ENCODE measurements around the gene DCLK1. TPM values are rescaled to one million over a fixed set of nuclear protein-coding genes. Genes with fewer than 3 reads are reported as not detected.
A peak's percentile ranks its signal among the peaks of the same experiment; 100 is the strongest.

Gene DCLK1
- total RNA-seq (10 to 100 TPM; 24.7 to 47.4 TPM), polyA plus RNA-seq (1 to 10 TPM; 2.6 to 3.1 TPM)
- long read RNA-seq, donor 1, partial matches to known transcripts = 1 of 16 reads
- long read RNA-seq, donor 1, other reads (novel, unspliced or antisense) = 15 of 16 reads
- long read RNA-seq, donor 2, full-length matches to known transcripts = 2 of 32 reads
- long read RNA-seq, donor 2, partial matches to known transcripts = 7 of 32 reads
- long read RNA-seq, donor 2, other reads (novel, unspliced or antisense) = 23 of 32 reads

DNA sequence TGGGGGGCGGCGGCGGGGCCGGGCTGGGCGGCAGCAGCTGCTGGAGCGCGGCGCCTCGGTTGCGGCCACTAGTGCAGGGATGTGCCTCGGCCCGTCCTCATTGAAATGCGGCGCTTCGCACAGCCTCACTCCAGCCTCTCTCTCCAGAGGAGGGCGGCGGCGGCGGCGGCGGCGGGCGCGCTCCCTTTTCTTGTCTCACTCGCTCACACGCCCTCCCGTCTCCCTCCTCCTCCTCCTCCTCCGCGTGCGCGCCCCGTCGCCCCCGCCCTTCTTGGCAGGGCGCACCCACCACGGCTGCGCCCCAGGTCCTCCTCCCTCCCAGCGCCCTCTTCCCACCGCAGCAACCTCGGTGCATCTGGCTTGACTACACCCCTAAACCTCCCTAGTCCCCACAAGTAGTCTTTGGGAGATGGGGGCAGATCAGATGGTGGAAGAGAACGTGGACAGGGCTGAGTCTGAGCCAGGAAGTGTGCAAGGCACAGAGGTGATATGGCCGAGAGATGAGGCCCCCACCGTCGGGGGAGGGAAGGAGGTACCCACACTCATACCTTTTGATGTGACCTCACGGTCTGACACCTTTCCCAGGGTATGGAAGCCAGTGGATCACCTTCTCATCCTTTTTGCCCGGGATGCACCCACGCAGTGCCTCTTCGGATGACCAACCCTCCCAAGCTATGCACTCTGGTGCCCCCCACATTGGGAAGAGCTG, at the start of gene DCLK1:
Gene DCLK1, minus strand, starts transcription at position 161 of the 709 bp plus-strand sequence.
- Histone ChIP-seq H3K36me3 (ENCODE audit: control insufficient read depth in 1 of 2, insufficient read depth in 2 of 2, low read length in 1 of 2) (no peaks in the 10 kb centered on the region), H3K4me1 (ENCODE audit: control insufficient read depth in 1 of 2, insufficient read depth in 2 of 2, low read length in 2 of 2) (no peaks in the 10 kb centered on the region), H3K27ac (ENCODE audit: low read depth in 1 of 2, low read length in 2 of 2) (no peak within 1 kb of the TSS), H3K4me3 (ENCODE audit: low read length in 2 of 2) (peak within 1 kb of the TSS; percentile 49 to 68), H3K27me3 (ENCODE audit: control insufficient read depth in 1 of 2, insufficient read depth in 2 of 2, low read length in 1 of 2) (no peaks in the 10 kb centered on the region), H3K9me3 (ENCODE audit: control insufficient read depth, low read length) (no peaks in the 10 kb centered on the region)
- peak; percentile 70 to 89 for DNase-seq
- WGBS, 2 donors = 7 to 21% methylated on average over 15 to 48 of the region's 48 CpGs
- ATAC-seq (ENCODE audit: low FRiP score) = peak; percentile 89
- intact Hi-C loops (cut with DNase I) = no loop called here

DNA sequence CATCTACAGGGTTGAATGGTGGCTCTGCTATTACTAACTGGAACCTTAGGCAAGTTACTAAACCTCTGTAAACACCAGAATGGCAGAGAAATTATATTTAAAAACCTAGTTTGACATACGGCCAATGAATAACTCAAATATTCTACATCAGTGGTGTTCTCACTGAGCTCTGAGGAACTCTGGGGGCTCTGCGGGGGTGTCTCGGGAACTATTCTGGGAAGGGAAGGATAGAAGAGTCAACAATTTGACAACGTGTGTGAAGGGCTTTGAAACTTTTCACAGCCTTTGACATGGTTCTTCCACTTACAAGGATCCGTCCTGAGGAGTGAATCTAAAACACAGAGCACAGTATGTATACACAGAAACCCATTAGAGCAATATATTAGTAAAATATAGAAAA, 44.4 kb upstream of the DCLK1 start:
- ATAC-seq (ENCODE audit: low FRiP score) (no peak), DNase-seq (no peak)
- intact Hi-C loops (cut with DNase I) = no loop called here
- H3K9me3 ChIP-seq (ENCODE audit: control insufficient read depth, low read length) = no peaks in the 10 kb centered on the region
- no peak overlapping the region for H3K4me3 ChIP-seq (ENCODE audit: low read length in 2 of 2)
- no peak overlapping the region for H3K27ac ChIP-seq (ENCODE audit: low read depth in 1 of 2, low read length in 2 of 2)
- H3K27me3 ChIP-seq (ENCODE audit: control insufficient read depth in 1 of 2, insufficient read depth in 2 of 2, low read length in 1 of 2) = no peaks in the 10 kb centered on the region
- 48 to 56% methylated on average over 5 of the region's 5 CpGs for WGBS, 2 donors
- H3K36me3 ChIP-seq (ENCODE audit: control insufficient read depth in 1 of 2, insufficient read depth in 2 of 2, low read length in 1 of 2) = no peaks in the 10 kb centered on the region
- H3K4me1 ChIP-seq (ENCODE audit: control insufficient read depth in 1 of 2, insufficient read depth in 2 of 2, low read length in 2 of 2) = no peaks in the 10 kb centered on the region

DNA sequence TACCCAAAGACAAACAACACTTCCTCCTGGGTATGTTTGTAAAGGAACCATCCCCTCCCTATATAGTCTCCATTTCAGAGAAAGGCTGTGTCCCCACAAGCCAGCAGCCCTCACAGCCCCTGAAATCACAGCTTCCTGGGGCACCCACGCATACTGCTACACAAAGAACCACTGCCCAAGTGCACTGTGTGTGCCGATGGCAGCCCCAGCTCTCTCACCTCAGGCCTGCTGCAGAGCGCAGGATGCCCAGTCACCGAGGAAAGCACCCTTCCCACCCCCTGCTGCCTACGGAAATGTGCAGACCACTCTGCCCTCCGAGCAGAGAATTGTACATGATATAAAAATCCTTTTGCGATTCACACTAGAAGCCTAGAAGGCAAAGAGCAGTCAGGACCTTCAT, 43.7 kb upstream of the DCLK1 start:
- DNase-seq = no peak
- no peaks in the 10 kb centered on the region for H3K9me3 ChIP-seq (ENCODE audit: control insufficient read depth, low read length)
- no peaks in the 10 kb centered on the region for H3K36me3 ChIP-seq (ENCODE audit: control insufficient read depth in 1 of 2, insufficient read depth in 2 of 2, low read length in 1 of 2)
- WGBS, 2 donors = 78 to 80% methylated on average over 7 of the region's 7 CpGs
- intact Hi-C loops (cut with DNase I) = no loop called here
- H3K27ac ChIP-seq (ENCODE audit: low read depth in 1 of 2, low read length in 2 of 2) = no peak overlapping the region
- no peak for ATAC-seq (ENCODE audit: low FRiP score)
- no peaks in the 10 kb centered on the region for H3K4me1 ChIP-seq (ENCODE audit: control insufficient read depth in 1 of 2, insufficient read depth in 2 of 2, low read length in 2 of 2)
- no peaks in the 10 kb centered on the region for H3K27me3 ChIP-seq (ENCODE audit: control insufficient read depth in 1 of 2, insufficient read depth in 2 of 2, low read length in 1 of 2)
- H3K4me3 ChIP-seq (ENCODE audit: low read length in 2 of 2) = no peak overlapping the region

DNA sequence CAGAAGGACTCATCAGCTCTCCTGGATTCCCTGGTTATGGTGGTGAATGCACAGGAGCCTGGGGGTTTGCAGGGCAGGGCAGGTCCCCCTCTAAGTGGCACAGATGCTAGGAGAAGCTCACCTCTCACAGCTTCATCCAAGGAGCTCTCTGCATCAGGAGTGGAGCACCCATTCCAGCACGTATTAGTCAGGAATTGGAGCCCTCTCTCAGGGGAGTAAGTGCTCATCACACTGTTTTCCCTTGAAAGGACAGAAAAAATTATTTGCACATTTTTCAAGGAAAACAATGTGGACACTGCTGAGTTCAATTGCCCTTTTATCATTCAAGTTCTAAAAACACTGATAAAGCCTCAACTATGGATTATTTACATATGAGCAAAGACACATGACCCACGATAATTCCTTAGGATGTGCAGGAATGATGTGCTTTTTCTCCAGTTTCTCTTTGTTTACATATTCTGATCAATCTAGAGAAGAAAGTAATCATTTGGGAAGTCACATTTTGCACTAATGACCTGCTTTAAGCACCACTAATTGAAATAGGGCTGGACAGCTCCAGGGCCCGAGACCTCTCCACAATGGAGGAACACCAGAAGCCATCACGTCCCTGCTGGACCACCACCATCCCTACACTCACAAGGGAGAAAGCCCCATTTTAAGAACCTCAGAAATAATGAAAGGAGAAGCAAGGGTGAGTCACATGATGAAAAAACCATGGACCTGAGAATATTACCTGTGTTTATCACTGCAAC, 42.6 kb upstream of the DCLK1 start:
- Histone ChIP-seq H3K4me3 (ENCODE audit: low read length in 2 of 2) (no peak overlapping the region), H3K4me1 (ENCODE audit: control insufficient read depth in 1 of 2, insufficient read depth in 2 of 2, low read length in 2 of 2) (no peaks in the 10 kb centered on the region), H3K36me3 (ENCODE audit: control insufficient read depth in 1 of 2, insufficient read depth in 2 of 2, low read length in 1 of 2) (no peaks in the 10 kb centered on the region), H3K9me3 (ENCODE audit: control insufficient read depth, low read length) (no peaks in the 10 kb centered on the region), H3K27ac (ENCODE audit: low read depth in 1 of 2, low read length in 2 of 2) (no peak overlapping the region), H3K27me3 (ENCODE audit: control insufficient read depth in 1 of 2, insufficient read depth in 2 of 2, low read length in 1 of 2) (no peaks in the 10 kb centered on the region)
- DNase-seq (no peak), ATAC-seq (ENCODE audit: low FRiP score) (no peak)
- intact Hi-C loops (cut with DNase I) = no loop called here
- 87% methylated on average over 4 of the region's 4 CpGs for WGBS, 2 donors

DNA sequence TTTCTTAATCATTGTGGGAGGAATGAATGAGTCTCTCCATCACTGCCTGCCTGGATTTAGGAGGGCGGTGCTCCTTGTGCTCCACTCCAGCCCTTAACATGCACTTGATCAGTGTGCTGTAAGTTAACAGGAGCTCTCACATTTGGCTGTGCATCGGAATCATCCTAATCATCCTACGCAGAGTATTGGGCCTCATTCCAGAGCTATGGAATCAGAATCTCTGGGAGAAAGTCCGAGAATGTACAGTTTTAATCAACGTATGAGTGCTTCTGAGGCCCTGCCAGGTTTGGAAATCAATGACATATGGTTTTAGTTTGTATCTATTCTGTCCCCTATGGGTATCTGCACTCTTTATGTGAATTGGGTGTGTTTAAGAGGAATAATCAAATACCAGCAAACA, 34.9 kb upstream of the DCLK1 start:
- DNase-seq = no peak
- no peaks in the 10 kb centered on the region for H3K9me3 ChIP-seq (ENCODE audit: control insufficient read depth, low read length)
- H3K4me3 ChIP-seq (ENCODE audit: low read length in 2 of 2) = no peak overlapping the region
- H3K27ac ChIP-seq (ENCODE audit: low read depth in 1 of 2, low read length in 2 of 2) = no peak overlapping the region
- ATAC-seq (ENCODE audit: low FRiP score) = no peak
- H3K27me3 ChIP-seq (ENCODE audit: control insufficient read depth in 1 of 2, insufficient read depth in 2 of 2, low read length in 1 of 2) = no peaks in the 10 kb centered on the region
- WGBS, 2 donors = 97% methylated on average over 5 of the region's 5 CpGs
- no peaks in the 10 kb centered on the region for H3K36me3 ChIP-seq (ENCODE audit: control insufficient read depth in 1 of 2, insufficient read depth in 2 of 2, low read length in 1 of 2)
- intact Hi-C loops (cut with DNase I) = no loop called here
- peaks cover 0 to 3% of the 10 kb centered on the region in 2 donors for H3K4me1 ChIP-seq (ENCODE audit: control insufficient read depth in 1 of 2, insufficient read depth in 2 of 2, low read length in 2 of 2)

DNA sequence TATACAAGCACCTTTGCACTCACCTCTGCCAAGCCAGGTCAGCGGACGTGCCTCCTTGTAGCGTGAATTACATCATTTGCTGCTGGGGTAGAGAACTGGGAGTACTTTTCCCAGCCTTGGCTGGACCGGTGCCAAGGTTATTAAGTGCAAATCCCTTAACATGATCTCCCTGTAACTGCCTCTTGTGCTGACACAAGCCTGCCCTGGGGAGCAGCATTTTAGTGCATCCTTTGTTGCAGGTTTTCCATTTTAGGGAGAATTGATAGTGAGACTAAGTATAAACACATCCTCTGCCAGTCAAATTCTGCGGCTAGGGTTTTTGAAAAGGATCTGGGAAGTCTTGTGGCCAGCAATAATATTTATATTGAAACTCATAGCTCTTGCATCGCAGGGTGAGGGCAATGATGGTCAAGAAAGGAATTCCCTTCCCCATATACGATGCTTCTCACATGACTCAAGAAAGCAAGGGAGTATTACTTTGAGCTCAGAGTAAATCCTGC, 32.7 kb upstream of the DCLK1 start:
- Histone ChIP-seq H3K27ac (ENCODE audit: low read depth in 1 of 2, low read length in 2 of 2) (no peak overlapping the region), H3K4me1 (ENCODE audit: control insufficient read depth in 1 of 2, insufficient read depth in 2 of 2, low read length in 2 of 2) (peaks cover 0 to 3% of the 10 kb centered on the region in 2 donors), H3K9me3 (ENCODE audit: control insufficient read depth, low read length) (no peaks in the 10 kb centered on the region), H3K36me3 (ENCODE audit: control insufficient read depth in 1 of 2, insufficient read depth in 2 of 2, low read length in 1 of 2) (no peaks in the 10 kb centered on the region), H3K4me3 (ENCODE audit: low read length in 2 of 2) (no peak overlapping the region), H3K27me3 (ENCODE audit: control insufficient read depth in 1 of 2, insufficient read depth in 2 of 2, low read length in 1 of 2) (no peaks in the 10 kb centered on the region)
- ATAC-seq (ENCODE audit: low FRiP score) (peak; percentile 33), DNase-seq (peak; percentile 70 to 80)
- intact Hi-C loops (cut with DNase I) = no loop called here
- WGBS, 2 donors = 5% methylated on average over 7 of the region's 7 CpGs

DNA sequence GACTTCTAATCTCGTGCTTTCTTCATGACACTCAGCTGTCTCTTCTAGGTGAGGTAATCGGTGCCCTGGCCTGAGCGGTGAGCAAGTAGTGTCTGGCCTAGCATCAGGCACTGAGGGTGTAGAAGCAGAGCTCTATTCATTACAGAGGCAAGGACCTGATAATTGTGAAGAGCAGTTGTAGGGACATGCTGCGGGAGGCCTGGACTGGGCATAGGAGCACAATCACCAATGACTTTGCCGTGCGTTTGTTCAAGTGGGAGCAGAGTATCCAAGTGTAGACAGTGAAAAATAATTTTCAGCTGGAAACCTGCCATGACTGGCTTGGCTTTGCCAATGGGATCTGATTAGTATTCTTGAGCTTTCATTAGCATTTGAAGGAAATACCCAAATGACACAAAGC, 32.1 kb upstream of the DCLK1 start:
- WGBS, 2 donors = 61 to 67% methylated on average over 6 of the region's 6 CpGs
- no peaks in the 10 kb centered on the region for H3K9me3 ChIP-seq (ENCODE audit: control insufficient read depth, low read length)
- H3K4me1 ChIP-seq (ENCODE audit: control insufficient read depth in 1 of 2, insufficient read depth in 2 of 2, low read length in 2 of 2) = peaks cover 0 to 3% of the 10 kb centered on the region in 2 donors
- H3K27me3 ChIP-seq (ENCODE audit: control insufficient read depth in 1 of 2, insufficient read depth in 2 of 2, low read length in 1 of 2) = no peaks in the 10 kb centered on the region
- H3K36me3 ChIP-seq (ENCODE audit: control insufficient read depth in 1 of 2, insufficient read depth in 2 of 2, low read length in 1 of 2) = no peaks in the 10 kb centered on the region
- no peak overlapping the region for H3K27ac ChIP-seq (ENCODE audit: low read depth in 1 of 2, low read length in 2 of 2)
- DNase-seq (no peak), ATAC-seq (ENCODE audit: low FRiP score) (no peak)
- intact Hi-C loops (cut with DNase I) = no loop called here
- no peak overlapping the region for H3K4me3 ChIP-seq (ENCODE audit: low read length in 2 of 2)

DNA sequence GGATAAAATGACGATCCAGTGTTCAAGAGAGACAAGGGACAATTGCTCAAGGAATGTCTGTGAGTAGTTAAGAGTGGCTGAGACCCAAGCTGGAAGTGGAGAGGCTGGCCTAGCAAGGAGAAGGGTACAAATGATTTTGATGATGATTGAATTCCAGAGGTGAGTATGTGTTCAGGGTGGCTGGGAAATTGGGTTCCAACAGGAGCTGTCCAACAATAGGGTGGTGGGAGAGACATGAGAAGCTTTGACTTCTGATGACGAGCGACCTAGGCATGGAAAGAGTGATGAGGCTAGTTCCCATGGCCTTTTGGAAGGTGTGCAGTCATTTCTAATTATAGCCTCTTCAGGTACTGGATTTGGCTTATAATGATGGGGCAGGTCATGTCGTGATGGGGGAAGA, 29.1 kb upstream of the DCLK1 start:
- Histone ChIP-seq H3K9me3 (ENCODE audit: control insufficient read depth, low read length) (no peaks in the 10 kb centered on the region), H3K27ac (ENCODE audit: low read depth in 1 of 2, low read length in 2 of 2) (no peak overlapping the region), H3K36me3 (ENCODE audit: control insufficient read depth in 1 of 2, insufficient read depth in 2 of 2, low read length in 1 of 2) (no peaks in the 10 kb centered on the region), H3K4me3 (ENCODE audit: low read length in 2 of 2) (no peak overlapping the region), H3K4me1 (ENCODE audit: control insufficient read depth in 1 of 2, insufficient read depth in 2 of 2, low read length in 2 of 2) (peaks cover 0 to 3% of the 10 kb centered on the region in 2 donors), H3K27me3 (ENCODE audit: control insufficient read depth in 1 of 2, insufficient read depth in 2 of 2, low read length in 1 of 2) (no peaks in the 10 kb centered on the region)
- intact Hi-C loops (cut with DNase I) = no loop called here
- DNase-seq (no peak), ATAC-seq (ENCODE audit: low FRiP score) (no peak)
- 91 to 93% methylated on average over 4 of the region's 4 CpGs for WGBS, 2 donors

Data from aorta (tissue), 5 donors.